Measurements from ENCODE around the gene GATA5.

The GATA5 gene

DNA sequence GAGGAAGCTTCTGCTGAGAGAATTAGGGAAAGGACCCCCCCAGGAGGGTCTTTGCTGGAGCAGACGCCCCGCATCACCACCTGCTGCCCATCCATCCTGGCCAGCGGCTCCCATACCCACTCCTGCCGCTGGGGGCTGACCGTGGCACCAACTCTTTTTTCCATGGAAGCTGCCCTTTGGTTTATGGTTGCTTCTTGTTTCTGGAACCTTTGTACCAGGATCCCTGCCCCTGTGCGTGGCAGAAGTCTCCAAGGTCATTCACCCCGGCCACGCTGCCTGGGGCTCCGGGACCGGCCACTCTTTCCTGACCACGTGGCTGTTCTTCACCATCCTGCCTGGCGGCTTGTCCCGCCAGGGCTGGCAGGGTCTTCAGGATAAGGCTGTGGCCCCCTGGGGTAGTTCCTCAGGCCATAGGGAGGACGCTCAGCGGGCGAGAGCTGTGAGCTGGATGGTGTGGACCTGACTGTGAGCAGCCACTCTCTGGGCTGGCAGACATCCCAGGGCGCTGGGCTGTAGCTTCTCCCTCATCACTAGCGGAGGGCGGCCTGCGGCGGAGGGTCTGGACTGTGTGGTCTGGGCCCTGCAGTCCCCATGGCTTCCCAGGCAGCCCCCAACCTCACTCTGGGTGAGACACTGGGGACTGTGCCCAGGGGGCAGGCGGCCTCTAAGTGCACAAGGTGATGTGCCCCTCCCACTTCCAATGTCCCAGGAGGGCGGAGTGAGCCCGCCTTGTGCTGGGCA is 25.7 kb downstream of the GATA5 start:
- DNase-seq (ENCODE audit: low read depth): no peak
- TF ChIP-seq, protein P1, sequence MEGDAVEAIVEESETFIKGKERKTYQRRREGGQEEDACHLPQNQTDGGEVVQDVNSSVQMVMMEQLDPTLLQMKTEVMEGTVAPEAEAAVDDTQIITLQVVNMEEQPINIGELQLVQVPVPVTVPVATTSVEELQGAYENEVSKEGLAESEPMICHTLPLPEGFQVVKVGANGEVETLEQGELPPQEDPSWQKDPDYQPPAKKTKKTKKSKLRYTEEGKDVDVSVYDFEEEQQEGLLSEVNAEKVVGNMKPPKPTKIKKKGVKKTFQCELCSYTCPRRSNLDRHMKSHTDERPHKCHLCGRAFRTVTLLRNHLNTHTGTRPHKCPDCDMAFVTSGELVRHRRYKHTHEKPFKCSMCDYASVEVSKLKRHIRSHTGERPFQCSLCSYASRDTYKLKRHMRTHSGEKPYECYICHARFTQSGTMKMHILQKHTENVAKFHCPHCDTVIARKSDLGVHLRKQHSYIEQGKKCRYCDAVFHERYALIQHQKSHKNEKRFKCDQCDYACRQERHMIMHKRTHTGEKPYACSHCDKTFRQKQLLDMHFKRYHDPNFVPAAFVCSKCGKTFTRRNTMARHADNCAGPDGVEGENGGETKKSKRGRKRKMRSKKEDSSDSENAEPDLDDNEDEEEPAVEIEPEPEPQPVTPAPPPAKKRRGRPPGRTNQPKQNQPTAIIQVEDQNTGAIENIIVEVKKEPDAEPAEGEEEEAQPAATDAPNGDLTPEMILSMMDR (IDR thresholded peaks at IDR 0.05; ENCODE audit: low read depth, low read length, missing control alignments): peak; percentile 9
- H3K4me3 ChIP-seq (ENCODE audit: low read depth, low read length): no peak overlapping the region

DNA sequence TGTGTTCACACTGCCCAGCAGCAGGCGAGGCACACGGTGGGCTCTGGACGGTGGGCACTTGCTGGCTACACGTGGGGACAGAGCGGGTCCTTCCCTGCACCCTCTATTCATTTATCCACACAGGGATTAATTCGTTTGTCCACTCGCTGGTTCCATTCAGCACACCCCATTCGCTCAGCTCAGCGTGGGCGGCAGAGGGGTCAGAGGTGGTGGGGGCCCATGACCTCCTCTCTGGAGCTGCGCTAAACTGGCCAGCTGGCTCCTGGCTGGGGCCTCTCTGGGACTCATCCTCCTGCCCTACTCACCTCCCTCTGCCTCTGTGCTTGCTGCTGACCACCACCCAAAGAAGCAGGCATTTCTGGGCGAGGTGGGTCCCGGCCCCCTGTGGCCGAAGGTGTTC is 27.0 kb downstream of the GATA5 start:
- no peak for DNase-seq (ENCODE audit: low read depth)
- no peak overlapping the region for H3K4me3 ChIP-seq (ENCODE audit: low read depth, low read length)
- TF ChIP-seq, protein P1 (IDR thresholded peaks at IDR 0.05; ENCODE audit: low read depth, low read length, missing control alignments): no peak

DNA sequence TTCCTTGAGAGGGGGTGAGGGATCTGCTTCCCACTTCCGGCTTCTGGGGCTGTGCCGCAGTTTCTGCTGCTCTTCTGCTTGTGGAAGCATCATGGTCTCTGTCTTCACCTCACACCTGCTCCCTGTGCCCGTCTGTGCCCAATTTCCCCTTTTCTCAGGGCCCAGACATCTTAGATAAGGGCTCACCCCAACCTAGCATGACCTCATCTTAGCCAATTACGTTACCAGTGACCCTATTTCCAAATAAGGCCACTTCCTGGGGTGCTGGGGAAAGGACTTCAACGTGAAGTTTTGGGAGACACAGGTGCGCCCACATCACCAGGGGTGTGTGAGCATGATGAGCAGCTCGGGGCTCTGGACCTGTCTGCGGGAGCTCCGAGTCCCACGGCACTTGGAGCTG is 27.8 kb downstream of the GATA5 start:
- TF ChIP-seq, protein P1 (IDR thresholded peaks at IDR 0.05; ENCODE audit: low read depth, low read length, missing control alignments): no peak
- DNase-seq (ENCODE audit: low read depth): no peak
- no peak overlapping the region for H3K4me3 ChIP-seq (ENCODE audit: low read depth, low read length)

DNA sequence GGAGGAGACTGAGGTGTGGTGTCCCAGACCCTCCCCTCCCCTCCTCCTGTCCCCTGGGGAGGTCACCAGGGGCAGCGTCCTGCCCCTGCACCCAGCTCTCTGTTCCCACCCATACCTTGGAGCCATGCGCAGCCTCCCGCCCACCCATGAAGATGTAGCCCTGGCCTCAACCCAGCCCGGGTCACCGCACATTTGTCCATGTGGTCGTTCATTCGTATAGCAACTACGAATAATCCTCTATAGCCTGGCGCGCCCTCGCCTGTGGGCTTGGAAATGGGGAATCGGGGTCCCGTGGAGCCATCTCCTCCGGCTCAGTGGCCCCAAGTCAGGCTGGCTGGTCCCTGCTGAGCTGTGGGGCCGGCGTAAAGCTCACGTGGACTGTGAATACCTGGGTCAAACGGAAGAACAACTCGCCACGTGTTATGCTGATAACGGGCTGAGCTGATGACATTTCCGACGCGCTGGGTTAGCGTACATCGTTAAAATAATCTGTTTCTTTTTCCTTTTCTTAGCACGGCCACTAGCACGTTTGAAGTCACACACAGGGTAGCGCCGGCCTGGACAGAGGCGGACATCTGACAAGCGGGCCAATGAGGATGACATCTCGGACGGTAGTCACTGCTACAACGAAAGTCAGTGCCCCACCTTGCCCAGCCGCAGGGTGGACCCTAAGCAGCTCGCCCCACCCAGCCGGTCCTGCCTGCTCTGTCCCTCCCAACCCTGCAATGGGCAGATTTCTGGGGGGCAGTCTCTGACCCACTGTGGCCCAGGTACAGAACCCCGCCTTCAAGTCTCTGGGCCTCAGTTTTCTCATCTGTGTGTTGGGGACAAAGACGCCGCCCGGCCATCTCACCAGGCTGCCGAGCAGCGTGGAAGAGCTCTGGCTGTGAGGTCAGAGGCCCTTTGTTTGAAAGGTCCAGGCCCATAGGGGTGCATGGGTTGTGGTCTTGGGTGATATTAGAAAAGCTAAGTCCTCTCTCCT is 28.6 kb downstream of the GATA5 start:
- no peak for DNase-seq (ENCODE audit: low read depth)
- TF ChIP-seq, protein P1 (IDR thresholded peaks at IDR 0.05; ENCODE audit: low read depth, low read length, missing control alignments): no peak
- H3K4me3 ChIP-seq (ENCODE audit: low read depth, low read length): no peak overlapping the region

DNA sequence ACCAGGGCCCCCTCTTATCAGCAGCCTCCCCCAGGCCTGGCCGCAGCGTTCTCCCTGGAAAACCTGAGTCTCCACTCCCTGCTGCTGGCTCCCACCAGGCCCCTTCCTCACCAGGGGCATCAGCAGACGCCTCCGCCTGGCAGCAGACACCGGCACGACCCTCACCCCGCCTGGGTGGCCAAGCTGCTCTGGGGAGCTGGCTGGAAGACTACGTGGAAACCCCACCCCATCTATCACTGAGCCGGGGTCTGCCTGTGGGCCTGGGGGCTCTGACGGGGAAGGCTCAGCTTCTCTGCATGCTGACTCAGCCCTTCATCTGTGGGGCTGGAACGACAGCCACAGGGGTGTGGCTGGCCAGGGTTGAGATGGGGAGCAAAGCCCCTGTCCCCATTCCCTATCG is 29.3 kb downstream of the GATA5 start:
- no peak overlapping the region for H3K4me3 ChIP-seq (ENCODE audit: low read depth, low read length)
- TF ChIP-seq, protein P1 (IDR thresholded peaks at IDR 0.05; ENCODE audit: low read depth, low read length, missing control alignments): no peak
- DNase-seq (ENCODE audit: low read depth): no peak

DNA sequence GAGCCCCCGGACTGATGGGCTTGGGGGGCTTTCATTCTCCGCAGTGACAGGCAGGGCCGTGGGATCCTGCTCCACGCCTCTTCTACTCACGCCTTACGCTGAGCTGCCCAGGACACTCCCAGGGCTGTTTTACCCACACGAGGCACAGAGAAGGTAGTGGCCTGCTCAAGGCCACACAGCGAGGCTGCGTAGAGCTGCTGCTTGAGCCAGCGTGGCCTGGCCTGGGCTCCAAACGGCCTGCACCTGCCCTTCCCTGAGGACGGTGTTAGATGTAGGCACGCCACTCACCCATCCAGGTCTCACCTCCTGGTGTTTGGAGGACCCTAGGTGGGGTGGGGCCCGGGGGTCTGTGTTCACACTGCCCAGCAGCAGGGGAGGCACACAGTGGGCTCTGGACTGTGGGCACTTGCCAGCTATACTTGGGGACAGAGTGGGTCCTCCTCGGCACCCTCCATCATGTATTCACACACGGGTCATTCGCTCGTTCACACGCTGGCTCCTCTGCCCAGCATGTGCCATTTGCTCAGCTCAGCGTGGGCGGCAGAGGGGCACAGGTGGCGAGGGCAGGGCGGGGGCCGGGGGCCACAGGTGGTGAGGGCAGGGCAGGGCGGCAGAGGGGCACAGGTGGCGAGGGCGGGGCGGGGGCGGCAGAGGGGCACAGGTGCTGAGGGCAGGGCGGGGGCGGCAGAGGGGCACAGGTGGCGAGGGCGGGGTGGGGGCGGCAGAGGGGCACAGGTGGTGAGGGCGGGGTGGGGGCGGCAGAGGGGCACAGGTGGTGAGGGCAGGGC is 30.0 kb downstream of the GATA5 start:
- TF ChIP-seq, protein P1 (IDR thresholded peaks at IDR 0.05; ENCODE audit: low read depth, low read length, missing control alignments): no peak
- no peak for DNase-seq (ENCODE audit: low read depth)
- H3K4me3 ChIP-seq (ENCODE audit: low read depth, low read length): no peak overlapping the region

All from GM12864 (cell line).